ENCODE measurements around the gene SNAPC5.

- TF ChIP-seq, protein P1, sequence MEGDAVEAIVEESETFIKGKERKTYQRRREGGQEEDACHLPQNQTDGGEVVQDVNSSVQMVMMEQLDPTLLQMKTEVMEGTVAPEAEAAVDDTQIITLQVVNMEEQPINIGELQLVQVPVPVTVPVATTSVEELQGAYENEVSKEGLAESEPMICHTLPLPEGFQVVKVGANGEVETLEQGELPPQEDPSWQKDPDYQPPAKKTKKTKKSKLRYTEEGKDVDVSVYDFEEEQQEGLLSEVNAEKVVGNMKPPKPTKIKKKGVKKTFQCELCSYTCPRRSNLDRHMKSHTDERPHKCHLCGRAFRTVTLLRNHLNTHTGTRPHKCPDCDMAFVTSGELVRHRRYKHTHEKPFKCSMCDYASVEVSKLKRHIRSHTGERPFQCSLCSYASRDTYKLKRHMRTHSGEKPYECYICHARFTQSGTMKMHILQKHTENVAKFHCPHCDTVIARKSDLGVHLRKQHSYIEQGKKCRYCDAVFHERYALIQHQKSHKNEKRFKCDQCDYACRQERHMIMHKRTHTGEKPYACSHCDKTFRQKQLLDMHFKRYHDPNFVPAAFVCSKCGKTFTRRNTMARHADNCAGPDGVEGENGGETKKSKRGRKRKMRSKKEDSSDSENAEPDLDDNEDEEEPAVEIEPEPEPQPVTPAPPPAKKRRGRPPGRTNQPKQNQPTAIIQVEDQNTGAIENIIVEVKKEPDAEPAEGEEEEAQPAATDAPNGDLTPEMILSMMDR (conservative IDR thresholded peaks at IDR 0.05; ENCODE audit: low read length), result no peak
- TF ChIP-seq EZH2phosphoT487 (IDR thresholded peaks at IDR 0.05; ENCODE audit: borderline replicate concordance), result no peak
These were observed 8.3 kb upstream of the SNAPC5 start for GRCh38 chr15:66505818-66506217.
